ENCODE results near the gene TASP1.

The TASP1 gene

GRCh38 chr20:13588049-13588448, 50.7 kb downstream of the TASP1 start:
- Mint-ChIP-seq H3K27ac (ENCODE audit: low read depth) (no peak overlapping the region), H3K4me3 (no peak overlapping the region), H3K9me3 (no peaks in the 10 kb centered on the region), H3K4me1 (peaks cover 6% of the 10 kb centered on the region), H3K27me3 (no peaks in the 10 kb centered on the region), H3K36me3 (ENCODE audit: insufficient read depth) (peaks cover 2% of the 10 kb centered on the region)
- ATAC-seq (replicated peaks; ENCODE audit: extremely low read depth, poor library complexity, severe bottlenecking) (no peak), DNase-seq (ENCODE audit: low spot score in 2 of 2) (no peak)

GRCh38 chr20:13587370-13587769, 51.4 kb downstream of the TASP1 start:
- Mint-ChIP-seq H3K27ac (ENCODE audit: low read depth) (no peak overlapping the region), H3K27me3 (no peaks in the 10 kb centered on the region), H3K4me3 (no peak overlapping the region), H3K36me3 (ENCODE audit: insufficient read depth) (peaks cover 2% of the 10 kb centered on the region), H3K4me1 (peaks cover 6% of the 10 kb centered on the region), H3K9me3 (no peaks in the 10 kb centered on the region)
- DNase-seq (ENCODE audit: low spot score in 2 of 2) = no peak
- ATAC-seq (replicated peaks; ENCODE audit: extremely low read depth, poor library complexity, severe bottlenecking) = no peak

GRCh38 chr20:13586133-13586532, 52.6 kb downstream of the TASP1 start:
- H3K36me3 Mint-ChIP-seq (ENCODE audit: insufficient read depth) = peaks cover 6% of the 10 kb centered on the region

GRCh38 chr20:13581451-13581850, 57.3 kb downstream of the TASP1 start:
- Mint-ChIP-seq H3K36me3 (ENCODE audit: insufficient read depth) (peaks cover 9% of the 10 kb centered on the region), H3K4me1 (no peaks in the 10 kb centered on the region), H3K4me3 (no peak overlapping the region), H3K27ac (ENCODE audit: low read depth) (no peak overlapping the region), H3K27me3 (no peaks in the 10 kb centered on the region), H3K9me3 (no peaks in the 10 kb centered on the region)
- ATAC-seq (replicated peaks; ENCODE audit: extremely low read depth, poor library complexity, severe bottlenecking) (no peak), DNase-seq (ENCODE audit: low spot score in 2 of 2) (no peak)

More at GRCh38 chr20:13586133-13586532, 52.6 kb downstream of the TASP1 start:
- Mint-ChIP-seq H3K4me3 (no peak overlapping the region), H3K9me3 (no peaks in the 10 kb centered on the region), H3K27ac (ENCODE audit: low read depth) (no peak overlapping the region), H3K27me3 (no peaks in the 10 kb centered on the region), H3K4me1 (peaks cover 4% of the 10 kb centered on the region)
- DNase-seq (ENCODE audit: low spot score in 2 of 2) (no peak), ATAC-seq (replicated peaks; ENCODE audit: extremely low read depth, poor library complexity, severe bottlenecking) (no peak)

- no peaks in the 10 kb centered on the region for H3K27me3 Mint-ChIP-seq
- H3K36me3 Mint-ChIP-seq (ENCODE audit: insufficient read depth) = peaks cover 8% of the 10 kb centered on the region
- no peaks in the 10 kb centered on the region for H3K9me3 Mint-ChIP-seq
Measured at GRCh38 chr20:13580707-13581106, 58.0 kb downstream of the TASP1 start.

GRCh38 chr20:13574071-13574470, 64.7 kb downstream of the TASP1 start:
- peaks cover 4% of the 10 kb centered on the region for H3K36me3 Mint-ChIP-seq (ENCODE audit: insufficient read depth)
- H3K27me3 Mint-ChIP-seq = no peaks in the 10 kb centered on the region
- no peak overlapping the region for H3K4me3 Mint-ChIP-seq
- H3K9me3 Mint-ChIP-seq = no peaks in the 10 kb centered on the region
- ATAC-seq (replicated peaks; ENCODE audit: extremely low read depth, poor library complexity, severe bottlenecking) (no peak), DNase-seq (ENCODE audit: low spot score in 2 of 2) (no peak)
- H3K27ac Mint-ChIP-seq (ENCODE audit: low read depth) = no peak overlapping the region
- H3K4me1 Mint-ChIP-seq = no peaks in the 10 kb centered on the region

More at GRCh38 chr20:13580707-13581106, 58.0 kb downstream of the TASP1 start:
- ATAC-seq (replicated peaks; ENCODE audit: extremely low read depth, poor library complexity, severe bottlenecking) = no peak
- no peak overlapping the region for H3K27ac Mint-ChIP-seq (ENCODE audit: low read depth)
- no peak for DNase-seq (ENCODE audit: low spot score in 2 of 2)
- no peak overlapping the region for H3K4me3 Mint-ChIP-seq
- H3K4me1 Mint-ChIP-seq = no peaks in the 10 kb centered on the region

GRCh38 chr20:13571662-13572061, 67.1 kb downstream of the TASP1 start:
- no peaks in the 10 kb centered on the region for H3K27me3 Mint-ChIP-seq
- H3K36me3 Mint-ChIP-seq (ENCODE audit: insufficient read depth) = peaks cover 1% of the 10 kb centered on the region
- ATAC-seq (replicated peaks; ENCODE audit: extremely low read depth, poor library complexity, severe bottlenecking) (no peak), DNase-seq (ENCODE audit: low spot score in 2 of 2) (no peak)
- H3K4me3 Mint-ChIP-seq = no peak overlapping the region
- H3K4me1 Mint-ChIP-seq = no peaks in the 10 kb centered on the region
- H3K9me3 Mint-ChIP-seq = peaks cover 4% of the 10 kb centered on the region
- H3K27ac Mint-ChIP-seq (ENCODE audit: low read depth) = no peak overlapping the region

GRCh38 chr20:13567663-13568062, 71.1 kb downstream of the TASP1 start:
- Mint-ChIP-seq H3K36me3 (ENCODE audit: insufficient read depth) (peaks cover 2% of the 10 kb centered on the region), H3K27ac (ENCODE audit: low read depth) (no peak overlapping the region), H3K4me1 (no peaks in the 10 kb centered on the region), H3K27me3 (no peaks in the 10 kb centered on the region), H3K9me3 (peaks cover 5% of the 10 kb centered on the region), H3K4me3 (no peak overlapping the region)
- ATAC-seq (replicated peaks; ENCODE audit: extremely low read depth, poor library complexity, severe bottlenecking) (no peak), DNase-seq (ENCODE audit: low spot score in 2 of 2) (no peak)

- no peak for DNase-seq (ENCODE audit: low spot score in 2 of 2)
- Mint-ChIP-seq H3K9me3 (peaks cover 5% of the 10 kb centered on the region), H3K27me3 (no peaks in the 10 kb centered on the region), H3K4me1 (no peaks in the 10 kb centered on the region), H3K27ac (ENCODE audit: low read depth) (no peak overlapping the region), H3K36me3 (ENCODE audit: insufficient read depth) (peaks cover 5% of the 10 kb centered on the region), H3K4me3 (no peak overlapping the region)
- ATAC-seq (replicated peaks; ENCODE audit: extremely low read depth, poor library complexity, severe bottlenecking) = no peak
Measured at GRCh38 chr20:13563854-13564253, 74.9 kb downstream of the TASP1 start.

GRCh38 chr20:13554706-13555105, 84.0 kb downstream of the TASP1 start:
- no peak overlapping the region for H3K4me3 Mint-ChIP-seq
- DNase-seq (ENCODE audit: low spot score in 2 of 2) (no peak), ATAC-seq (replicated peaks; ENCODE audit: extremely low read depth, poor library complexity, severe bottlenecking) (no peak)
- peaks cover 15% of the 10 kb centered on the region for H3K36me3 Mint-ChIP-seq (ENCODE audit: insufficient read depth)
- no peak overlapping the region for H3K27ac Mint-ChIP-seq (ENCODE audit: low read depth)
- H3K4me1 Mint-ChIP-seq = no peaks in the 10 kb centered on the region
- no peaks in the 10 kb centered on the region for H3K9me3 Mint-ChIP-seq
- H3K27me3 Mint-ChIP-seq = no peaks in the 10 kb centered on the region

GRCh38 chr20:13554076-13554475, 84.7 kb downstream of the TASP1 start:
- DNase-seq (ENCODE audit: low spot score in 2 of 2) (no peak), ATAC-seq (replicated peaks; ENCODE audit: extremely low read depth, poor library complexity, severe bottlenecking) (no peak)
- no peaks in the 10 kb centered on the region for H3K4me1 Mint-ChIP-seq
- no peaks in the 10 kb centered on the region for H3K27me3 Mint-ChIP-seq
- no peak overlapping the region for H3K4me3 Mint-ChIP-seq
- H3K27ac Mint-ChIP-seq (ENCODE audit: low read depth) = no peak overlapping the region
- H3K9me3 Mint-ChIP-seq = no peaks in the 10 kb centered on the region
- H3K36me3 Mint-ChIP-seq (ENCODE audit: insufficient read depth) = peaks cover 12% of the 10 kb centered on the region

GRCh38 chr20:13552061-13552460, 86.7 kb downstream of the TASP1 start:
- no peak for ATAC-seq (replicated peaks; ENCODE audit: extremely low read depth, poor library complexity, severe bottlenecking)
- H3K4me1 Mint-ChIP-seq = no peaks in the 10 kb centered on the region
- H3K4me3 Mint-ChIP-seq = no peak overlapping the region
- H3K27me3 Mint-ChIP-seq = no peaks in the 10 kb centered on the region
- no peaks in the 10 kb centered on the region for H3K9me3 Mint-ChIP-seq
- H3K36me3 Mint-ChIP-seq (ENCODE audit: insufficient read depth) = peaks cover 5% of the 10 kb centered on the region
- no peak for DNase-seq (ENCODE audit: low spot score in 2 of 2)
- no peak overlapping the region for H3K27ac Mint-ChIP-seq (ENCODE audit: low read depth)

GRCh38 chr20:13549451-13549850, 89.3 kb downstream of the TASP1 start:
- no peaks in the 10 kb centered on the region for H3K4me1 Mint-ChIP-seq
- DNase-seq (ENCODE audit: low spot score in 2 of 2) (no peak), ATAC-seq (replicated peaks; ENCODE audit: extremely low read depth, poor library complexity, severe bottlenecking) (no peak)
- no peak overlapping the region for H3K27ac Mint-ChIP-seq (ENCODE audit: low read depth)
- H3K27me3 Mint-ChIP-seq = no peaks in the 10 kb centered on the region
- H3K9me3 Mint-ChIP-seq = no peaks in the 10 kb centered on the region
- H3K4me3 Mint-ChIP-seq = no peak overlapping the region
- H3K36me3 Mint-ChIP-seq (ENCODE audit: insufficient read depth) = peaks cover 4% of the 10 kb centered on the region
